Measurements from ENCODE around the gene CD46.

The CD46 gene

DNA sequence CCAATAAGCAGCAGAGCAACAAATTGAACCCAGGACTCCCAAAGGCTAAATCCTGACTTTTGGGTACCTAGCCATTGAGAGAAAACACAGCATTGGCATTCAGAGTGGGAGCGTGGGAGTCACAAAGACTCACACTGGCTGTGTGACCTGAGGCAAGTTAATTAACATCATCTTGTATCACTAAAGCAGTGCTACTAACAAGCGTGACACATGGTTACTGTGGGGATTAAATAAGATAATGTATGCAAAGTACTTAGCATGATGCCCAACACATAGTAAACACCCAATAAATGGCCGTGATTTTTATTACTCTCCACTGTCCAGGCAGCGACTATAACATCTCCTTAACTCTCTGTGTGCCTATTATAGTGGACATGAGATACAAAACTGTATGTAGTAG, 85.8 kb downstream of the CD46 start:
- no peak for TF ChIP-seq CTCF (IDR thresholded peaks at IDR 0.05; ENCODE audit: insufficient read depth, low read depth, low read length, missing control alignments)
- H3K4me3 ChIP-seq (ENCODE audit: low read depth, low read length) = no peak overlapping the region
- DNase-seq (ENCODE audit: low read depth) = no peak

DNA sequence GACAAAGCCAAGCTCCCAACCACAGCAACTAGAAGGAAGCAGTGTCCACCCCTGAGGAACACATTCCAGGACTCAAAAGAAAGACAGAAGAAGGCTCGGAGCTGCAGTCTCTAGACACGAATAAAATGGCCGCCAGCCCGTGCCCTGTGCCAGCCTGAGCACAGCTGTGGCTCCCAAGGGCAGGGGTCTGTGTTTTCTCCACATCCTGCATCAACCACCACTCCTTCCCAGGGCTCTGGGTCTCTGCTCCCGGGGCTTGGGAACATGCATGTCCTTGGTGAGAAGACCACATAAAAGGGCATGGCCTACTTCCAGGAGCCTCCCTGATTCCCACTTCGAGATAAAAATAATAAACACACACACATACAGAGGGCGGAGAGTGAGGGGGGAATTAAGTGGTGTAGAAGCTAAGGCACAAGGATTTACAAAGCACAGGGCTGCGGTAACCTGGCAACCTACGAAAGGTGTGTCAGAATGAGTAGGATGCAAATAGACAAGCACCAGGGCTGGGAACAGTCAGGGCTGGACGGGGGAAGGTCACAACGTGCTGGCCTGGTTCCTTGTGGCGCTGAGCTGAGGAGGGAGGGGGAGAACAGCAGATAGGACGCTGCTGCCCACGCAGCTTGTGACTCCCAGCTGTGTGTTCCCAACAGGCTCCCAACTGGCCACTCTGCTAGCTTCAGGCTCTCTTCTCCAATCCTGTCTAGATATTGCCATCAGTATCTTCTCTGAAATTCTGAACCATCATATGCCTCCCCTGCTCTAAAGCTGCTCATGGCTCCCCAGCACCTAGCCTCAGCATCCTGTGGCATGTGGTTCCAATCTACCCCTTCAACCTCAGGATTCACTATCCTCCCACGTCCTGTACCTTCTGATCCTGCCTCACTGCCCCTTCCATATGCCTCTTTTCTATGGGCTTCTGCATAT, 86.6 kb downstream of the CD46 start:
- H3K4me3 ChIP-seq (ENCODE audit: low read depth, low read length) = no peak overlapping the region
- no peak for TF ChIP-seq CTCF (IDR thresholded peaks at IDR 0.05; ENCODE audit: insufficient read depth, low read depth, low read length, missing control alignments)
- no peak for DNase-seq (ENCODE audit: low read depth)

- no peak for TF ChIP-seq CTCF (IDR thresholded peaks at IDR 0.05; ENCODE audit: insufficient read depth, low read depth, low read length, missing control alignments)
- H3K4me3 ChIP-seq (ENCODE audit: low read depth, low read length) = no peak overlapping the region
- peak; percentile 38 for DNase-seq (ENCODE audit: low read depth)
Observed at GRCh38 chr1:207839083-207839413, 87.2 kb downstream of the CD46 start.

GRCh38 chr1:207840380-207840779, 88.5 kb downstream of the CD46 start:
- no peak for DNase-seq (ENCODE audit: low read depth)
- H3K4me3 ChIP-seq (ENCODE audit: low read depth, low read length) = no peak overlapping the region
- no peak for TF ChIP-seq CTCF (IDR thresholded peaks at IDR 0.05; ENCODE audit: insufficient read depth, low read depth, low read length, missing control alignments)

DNA sequence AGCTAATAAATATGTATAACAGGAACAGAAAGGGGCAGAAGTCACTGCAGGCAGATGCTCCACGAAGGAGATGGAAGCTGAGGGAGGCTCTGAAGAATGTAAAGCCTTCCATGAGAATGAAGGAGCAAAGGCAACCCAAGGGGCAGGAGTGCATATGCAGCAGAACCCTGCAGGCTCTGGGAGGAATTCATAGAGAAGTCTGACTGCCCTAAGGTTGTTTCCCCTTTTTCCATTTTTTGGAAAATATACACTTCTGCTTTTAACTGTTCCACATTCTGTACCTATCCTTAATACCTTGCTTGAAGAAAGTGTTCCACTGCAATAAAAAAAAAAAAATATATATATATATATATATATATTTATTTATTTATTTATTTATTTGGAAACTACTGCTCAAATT, 89.4 kb downstream of the CD46 start:
- no peak for TF ChIP-seq CTCF (IDR thresholded peaks at IDR 0.05; ENCODE audit: insufficient read depth, low read depth, low read length, missing control alignments)
- DNase-seq (ENCODE audit: low read depth) = no peak
- H3K4me3 ChIP-seq (ENCODE audit: low read depth, low read length) = no peak overlapping the region

DNA sequence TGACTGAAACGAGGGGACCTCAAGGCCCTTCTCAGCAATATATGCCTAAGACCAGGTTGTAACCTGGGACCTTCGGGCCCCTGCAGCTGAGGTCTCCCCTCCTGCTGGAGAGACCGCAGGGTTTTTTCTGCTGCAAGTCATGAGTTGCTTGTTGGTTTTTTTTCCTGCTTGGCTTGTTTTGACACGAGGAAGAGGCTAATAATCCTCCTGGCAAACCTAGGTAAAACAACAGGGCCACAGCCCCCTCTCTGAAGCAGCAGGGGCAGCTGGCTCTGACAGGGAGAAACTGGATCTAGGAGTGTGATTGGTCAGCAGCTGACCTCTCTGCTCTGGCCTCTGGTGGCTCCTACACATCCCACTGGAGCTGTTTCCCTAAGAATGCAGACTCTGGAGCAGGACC, 90.0 kb downstream of the CD46 start:
- no peak for TF ChIP-seq CTCF (IDR thresholded peaks at IDR 0.05; ENCODE audit: insufficient read depth, low read depth, low read length, missing control alignments)
- no peak overlapping the region for H3K4me3 ChIP-seq (ENCODE audit: low read depth, low read length)
- no peak for DNase-seq (ENCODE audit: low read depth)

DNA sequence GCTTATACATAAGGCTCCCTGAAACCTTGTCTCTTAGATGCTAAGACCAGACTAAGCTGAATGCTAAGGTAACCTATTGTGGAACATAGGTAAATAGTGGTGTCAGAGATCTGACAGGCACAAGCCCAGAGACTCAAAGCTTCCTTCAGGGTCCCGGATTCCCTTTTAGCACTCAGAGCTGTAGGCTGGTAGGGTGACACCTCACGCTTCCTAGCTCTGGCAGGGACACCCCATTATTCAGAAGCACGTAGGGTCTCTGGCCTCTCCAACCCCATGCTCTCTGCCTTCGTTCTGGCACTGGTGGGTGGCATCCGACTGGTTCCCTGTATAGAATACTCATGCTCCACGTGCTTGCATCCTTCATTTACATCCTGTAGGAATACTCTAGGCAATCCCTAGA, 90.7 kb downstream of the CD46 start:
- TF ChIP-seq CTCF (IDR thresholded peaks at IDR 0.05; ENCODE audit: insufficient read depth, low read depth, low read length, missing control alignments) = no peak
- DNase-seq (ENCODE audit: low read depth) = no peak
- no peak overlapping the region for H3K4me3 ChIP-seq (ENCODE audit: low read depth, low read length)
